Activated T-helper 17 cell treated with anti-CD3 and anti-CD28 coated beads, Interleukin-2, amount 50 U/mL, for 72 hours (primary cell): ENCODE results near the gene DNHD1. TPM values are rescaled to one million over a fixed set of nuclear protein-coding genes. Genes with fewer than 3 reads are reported as not detected.

Experiments used
- ATAC-seq: fragments of 150-1000 bp; cut with Tn5 transposase; replicated peaks from 2 replicates; pipeline ENCODE4 v1.10.0; 2021; ENCODE audit warnings: mild to moderate bottlenecking, moderate library complexity
- H3K27ac Mint-ChIP-seq: one replicate; pipeline ENCODE4 v1.8.0; 2022; ENCODE audit warnings: mixed read lengths
- H3K27me3 Mint-ChIP-seq: one replicate; pipeline ENCODE4 v1.8.0; 2022; ENCODE audit warnings: mixed read lengths
- H3K36me3 Mint-ChIP-seq: one replicate; pipeline ENCODE4 v1.8.0; 2022; ENCODE audit warnings: low read depth, mild to moderate bottlenecking, mixed read lengths
- H3K4me1 Mint-ChIP-seq: one replicate; pipeline ENCODE4 v1.8.0; 2022; ENCODE audit warnings: mixed read lengths
- H3K4me3 Mint-ChIP-seq: one replicate; pipeline ENCODE4 v1.8.0; 2022; ENCODE audit warnings: mild to moderate bottlenecking, mixed read lengths
- H3K9me3 Mint-ChIP-seq: one replicate; pipeline ENCODE4 v1.8.0; 2022; ENCODE audit warnings: mixed read lengths
- total RNA-seq, 2 donors: library from RNA; stranded (reverse); gene quantifications; one replicate each; pipeline ENCODE4 v1.2.3, GENCODE V29; 2022

DNHD1 gene
- total RNA-seq, 2 donors from 2014 or later: 25.2 to 39.3 TPM

- no peaks in the 10 kb centered on the region for H3K9me3 Mint-ChIP-seq
Measured at GRCh38 chr11:6531267-6531752, 34.2 kb downstream of the DNHD1 start.

GRCh38 chr11:6538456-6538855 lies 41.4 kb downstream of the DNHD1 start:
- ATAC-seq: no peak
- Mint-ChIP-seq H3K27me3 (no peaks in the 10 kb centered on the region), H3K4me1 (peaks cover 12% of the 10 kb centered on the region), H3K4me3 (no peak overlapping the region), H3K27ac (no peak overlapping the region), H3K36me3 (peaks cover 12% of the 10 kb centered on the region), H3K9me3 (no peaks in the 10 kb centered on the region)

More at GRCh38 chr11:6531267-6531752, 34.2 kb downstream of the DNHD1 start:
- H3K36me3 Mint-ChIP-seq: peaks cover 35% of the 10 kb centered on the region
- no peak overlapping the region for H3K27ac Mint-ChIP-seq
- no peak overlapping the region for H3K4me3 Mint-ChIP-seq
- no peaks in the 10 kb centered on the region for H3K27me3 Mint-ChIP-seq
- peaks cover 11% of the 10 kb centered on the region for H3K4me1 Mint-ChIP-seq
- ATAC-seq: peak; percentile 57

GRCh38 chr11:6538945-6539344 lies 41.9 kb downstream of the DNHD1 start:
- H3K36me3 Mint-ChIP-seq: peaks cover 8% of the 10 kb centered on the region
- H3K4me1 Mint-ChIP-seq: peaks cover 12% of the 10 kb centered on the region
- no peaks in the 10 kb centered on the region for H3K9me3 Mint-ChIP-seq
- ATAC-seq: no peak
- H3K4me3 Mint-ChIP-seq: no peak overlapping the region
- H3K27me3 Mint-ChIP-seq: no peaks in the 10 kb centered on the region
- no peak overlapping the region for H3K27ac Mint-ChIP-seq

DNA sequence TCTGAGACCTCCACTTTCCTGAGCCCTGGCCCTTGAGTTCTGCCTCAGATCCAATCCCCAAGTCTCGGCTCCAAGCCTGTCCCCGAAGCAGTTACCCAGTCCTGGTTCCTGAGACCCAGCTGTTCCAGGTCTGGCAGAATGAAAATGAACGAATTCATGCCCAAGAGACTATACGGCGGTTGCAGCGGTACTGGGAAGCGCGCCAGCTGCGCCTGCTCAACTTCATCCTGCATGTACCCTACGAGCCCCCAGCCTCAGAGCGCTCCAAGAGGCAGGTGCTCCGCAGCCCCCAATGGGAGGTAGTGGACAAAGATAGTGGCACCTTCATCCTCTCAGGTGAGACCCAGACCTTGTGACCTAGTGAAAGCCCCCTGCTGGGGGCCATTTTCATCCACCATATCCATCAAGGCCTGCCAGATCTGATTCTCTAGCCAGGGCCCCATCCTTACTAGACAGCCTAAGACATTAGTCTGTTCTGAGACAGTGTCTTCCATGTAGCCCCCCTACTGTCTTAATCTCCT lies 42.7 kb downstream of the DNHD1 start:
- Mint-ChIP-seq H3K27me3 (no peaks in the 10 kb centered on the region), H3K4me3 (no peak overlapping the region), H3K4me1 (peaks cover 12% of the 10 kb centered on the region), H3K9me3 (no peaks in the 10 kb centered on the region), H3K36me3 (peaks cover 15% of the 10 kb centered on the region), H3K27ac (no peak overlapping the region)
- ATAC-seq: no peak

DNA sequence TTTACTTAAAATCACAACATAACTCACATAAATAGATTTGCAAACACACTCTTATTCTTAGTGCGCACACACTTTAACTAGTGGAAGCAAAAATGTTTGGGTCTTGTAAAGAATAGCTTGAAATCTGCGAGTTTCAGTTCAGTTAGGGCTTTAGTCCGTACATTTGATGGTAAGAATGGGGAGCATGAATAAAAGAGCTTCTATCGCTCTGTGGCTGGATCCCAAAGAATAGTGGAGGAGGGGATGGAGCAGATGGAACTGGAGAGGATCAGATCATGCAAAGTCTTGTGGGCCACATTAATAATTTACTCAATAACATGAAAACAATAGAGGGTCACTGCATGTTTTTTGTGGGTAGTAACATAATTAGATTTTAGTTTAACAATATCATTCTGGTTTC lies 44.3 kb downstream of the DNHD1 start:
- Mint-ChIP-seq H3K4me3 (no peak overlapping the region), H3K27ac (no peak overlapping the region), H3K36me3 (peaks cover 9% of the 10 kb centered on the region), H3K27me3 (no peaks in the 10 kb centered on the region), H3K9me3 (no peaks in the 10 kb centered on the region), H3K4me1 (peaks cover 12% of the 10 kb centered on the region)
- ATAC-seq: no peak

DNA sequence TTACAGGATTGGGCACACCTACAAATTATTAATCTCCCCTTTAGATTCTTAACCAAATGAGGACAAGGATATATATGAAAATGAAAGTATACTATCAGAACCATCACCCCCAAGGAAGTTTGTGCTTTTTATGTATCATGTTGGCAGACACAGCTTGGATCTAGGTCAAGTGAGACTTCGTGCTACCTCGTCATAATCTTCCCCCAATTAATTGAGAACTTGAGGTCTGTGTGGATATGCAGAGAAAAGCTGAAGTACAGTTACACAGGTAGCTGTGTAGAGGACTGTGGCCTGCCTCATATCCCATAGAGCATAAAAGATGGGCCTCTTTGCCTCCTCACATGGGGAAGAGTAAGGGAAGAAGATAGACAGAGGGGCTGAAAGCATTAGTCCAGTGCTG lies 45.6 kb downstream of the DNHD1 start:
- Mint-ChIP-seq H3K4me1 (peaks cover 12% of the 10 kb centered on the region), H3K4me3 (peak overlapping the region; percentile 5), H3K36me3 (peaks cover 14% of the 10 kb centered on the region), H3K27ac (peak overlapping the region; percentile 74), H3K27me3 (no peaks in the 10 kb centered on the region), H3K9me3 (no peaks in the 10 kb centered on the region)
- peak; percentile 50 for ATAC-seq

GRCh38 chr11:6544921-6545850 lies 48.1 kb downstream of the DNHD1 start:
- Mint-ChIP-seq H3K27ac (no peak overlapping the region), H3K4me3 (no peak overlapping the region), H3K9me3 (no peaks in the 10 kb centered on the region), H3K36me3 (peaks cover 21% of the 10 kb centered on the region), H3K27me3 (no peaks in the 10 kb centered on the region), H3K4me1 (peaks cover 12% of the 10 kb centered on the region)
- ATAC-seq: no peak

DNA sequence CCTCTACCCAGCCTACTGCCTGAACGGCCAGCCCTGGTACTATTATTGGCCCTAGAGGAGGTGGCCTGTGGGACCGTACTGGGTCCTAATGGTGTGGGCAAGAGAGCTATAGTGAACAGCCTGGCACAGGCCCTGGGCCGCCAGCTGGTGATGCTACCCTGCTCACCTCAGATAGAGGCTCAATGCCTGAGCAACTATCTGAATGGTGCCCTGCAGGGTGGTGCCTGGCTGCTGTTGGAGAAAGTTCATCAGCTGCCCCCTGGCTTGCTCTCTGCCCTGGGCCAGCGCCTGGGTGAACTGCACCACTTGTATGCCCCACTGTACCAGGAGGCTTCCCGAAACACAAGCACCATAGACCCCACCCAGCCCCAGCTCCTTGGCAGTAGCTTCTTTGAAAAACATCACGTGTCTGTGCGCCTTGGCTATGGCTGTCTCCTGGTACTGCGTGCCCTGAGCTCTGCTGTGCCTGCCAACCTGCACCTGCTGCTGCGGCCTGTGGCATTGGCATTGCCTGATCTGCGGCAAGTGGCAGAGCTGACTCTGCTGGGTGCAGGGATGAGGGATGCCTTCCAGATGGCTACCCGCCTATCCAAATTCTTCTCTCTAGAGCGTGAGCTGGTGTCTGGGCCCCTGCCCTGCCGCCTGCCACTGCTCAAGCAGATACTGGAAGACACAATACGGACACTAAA lies 49.0 kb downstream of the DNHD1 start:
- no peaks in the 10 kb centered on the region for H3K9me3 Mint-ChIP-seq
- no peak overlapping the region for H3K4me3 Mint-ChIP-seq
- no peaks in the 10 kb centered on the region for H3K27me3 Mint-ChIP-seq
- no peak overlapping the region for H3K27ac Mint-ChIP-seq
- no peak for ATAC-seq
- H3K4me1 Mint-ChIP-seq: peaks cover 12% of the 10 kb centered on the region
- H3K36me3 Mint-ChIP-seq: peaks cover 21% of the 10 kb centered on the region

GRCh38 chr11:6546735-6547134 lies 49.7 kb downstream of the DNHD1 start:
- peaks cover 21% of the 10 kb centered on the region for H3K36me3 Mint-ChIP-seq
- no peak for ATAC-seq

GRCh38 chr11:6547177-6547576 lies 50.1 kb downstream of the DNHD1 start:
- no peak for ATAC-seq
- no peaks in the 10 kb centered on the region for H3K27me3 Mint-ChIP-seq
- H3K27ac Mint-ChIP-seq: no peak overlapping the region
- peaks cover 11% of the 10 kb centered on the region for H3K4me1 Mint-ChIP-seq
- no peaks in the 10 kb centered on the region for H3K9me3 Mint-ChIP-seq
- no peak overlapping the region for H3K4me3 Mint-ChIP-seq
- peaks cover 21% of the 10 kb centered on the region for H3K36me3 Mint-ChIP-seq

More at GRCh38 chr11:6546735-6547134, 49.7 kb downstream of the DNHD1 start:
- H3K4me3 Mint-ChIP-seq: no peak overlapping the region
- no peak overlapping the region for H3K27ac Mint-ChIP-seq
- H3K9me3 Mint-ChIP-seq: no peaks in the 10 kb centered on the region
- H3K4me1 Mint-ChIP-seq: peaks cover 12% of the 10 kb centered on the region
- no peaks in the 10 kb centered on the region for H3K27me3 Mint-ChIP-seq

DNA sequence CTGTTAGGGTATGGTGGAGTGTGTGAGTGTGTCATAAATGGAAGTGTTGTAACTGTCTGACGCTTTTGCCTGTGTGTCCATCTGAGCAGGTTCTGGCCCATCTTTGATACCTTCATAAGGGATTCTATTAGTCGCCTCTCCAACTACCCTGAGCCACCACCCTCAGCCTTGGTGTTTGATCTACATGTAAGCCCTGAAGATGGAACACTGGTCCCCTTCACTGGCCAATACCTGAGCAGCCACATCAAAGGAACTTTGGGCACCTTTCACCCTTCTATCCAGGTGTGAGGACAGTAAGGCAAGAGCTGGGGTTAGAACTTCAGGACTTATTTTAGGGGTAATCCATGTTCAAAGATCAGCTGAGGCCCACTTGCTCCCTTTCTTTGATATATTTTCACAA lies 51.0 kb downstream of the DNHD1 start:
- H3K4me3 Mint-ChIP-seq: no peak overlapping the region
- no peak for ATAC-seq
- no peaks in the 10 kb centered on the region for H3K9me3 Mint-ChIP-seq
- H3K27ac Mint-ChIP-seq: no peak overlapping the region
- no peaks in the 10 kb centered on the region for H3K27me3 Mint-ChIP-seq
- peaks cover 2% of the 10 kb centered on the region for H3K4me1 Mint-ChIP-seq
- H3K36me3 Mint-ChIP-seq: peaks cover 21% of the 10 kb centered on the region

GRCh38 chr11:6548641-6549040 lies 51.6 kb downstream of the DNHD1 start:
- Mint-ChIP-seq H3K36me3 (peaks cover 21% of the 10 kb centered on the region), H3K4me3 (no peak overlapping the region), H3K27me3 (no peaks in the 10 kb centered on the region), H3K4me1 (no peaks in the 10 kb centered on the region), H3K9me3 (no peaks in the 10 kb centered on the region), H3K27ac (no peak overlapping the region)
- ATAC-seq: no peak

DNA sequence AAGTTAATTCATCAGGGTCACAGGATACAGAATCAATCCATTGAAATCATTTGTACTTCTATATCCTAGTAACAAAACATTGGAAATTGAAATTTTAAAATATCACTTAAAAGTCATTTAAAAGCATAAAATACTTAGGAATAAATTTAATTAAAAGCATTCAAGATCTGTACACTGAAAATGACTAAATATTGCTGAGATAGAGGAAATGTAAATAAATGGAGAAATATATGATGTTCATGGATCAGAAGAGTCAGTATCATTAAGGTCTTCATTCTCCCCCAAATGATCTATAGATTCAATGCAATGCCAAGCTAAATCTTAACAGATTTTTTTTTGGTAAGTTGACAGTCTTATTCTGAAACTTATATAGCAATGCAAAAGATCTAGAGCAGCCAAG lies 56.6 kb downstream of the DNHD1 start:
- Mint-ChIP-seq H3K27me3 (no peaks in the 10 kb centered on the region), H3K4me1 (no peaks in the 10 kb centered on the region), H3K4me3 (no peak overlapping the region), H3K36me3 (no peaks in the 10 kb centered on the region), H3K9me3 (no peaks in the 10 kb centered on the region), H3K27ac (no peak overlapping the region)
- no peak for ATAC-seq

GRCh38 chr11:6554828-6555706 lies 58.0 kb downstream of the DNHD1 start:
- Mint-ChIP-seq H3K27ac (no peak overlapping the region), H3K4me1 (no peaks in the 10 kb centered on the region), H3K4me3 (no peak overlapping the region), H3K36me3 (no peaks in the 10 kb centered on the region), H3K9me3 (no peaks in the 10 kb centered on the region), H3K27me3 (no peaks in the 10 kb centered on the region)
- ATAC-seq: no peak
